Adipocyte (in vitro differentiated cells): ENCODE data around the gene STAC.
"Not testable (repeated sequence)": the region's sequence is repeated elsewhere in the genome, so short reads cannot be mapped to it uniquely, and the experiment has no call there.

Experiments
- DNase-seq: peaks from one replicate; pipeline ENCODE4 v3.0.0-alpha.2; 2015; ENCODE audit warnings: low read depth
- H3K27me3 ChIP-seq: replicated peaks from 2 replicates; pipeline ENCODE4 v1.7.0; 2013; ENCODE audit warnings: mild to moderate bottlenecking, low read length, moderate library complexity; ENCODE audit not compliant: control insufficient read depth, insufficient read depth
- H3K36me3 ChIP-seq: 2 replicates; pipeline ENCODE4 v1.7.0; 2013; ENCODE audit warnings: low read length, mild to moderate bottlenecking, moderate library complexity; ENCODE audit not compliant: control insufficient read depth, insufficient read depth, severe bottlenecking
- H3K4me1 ChIP-seq: 2 replicates; pipeline ENCODE4 v1.7.0; 2013; ENCODE audit warnings: mild to moderate bottlenecking, low read length, moderate library complexity; ENCODE audit not compliant: control insufficient read depth, insufficient read depth
- H3K4me3 ChIP-seq: 2 replicates; pipeline ENCODE4 v1.7.0; 2013; ENCODE audit warnings: mild to moderate bottlenecking, low read length, moderate library complexity
- H3K9ac ChIP-seq: 2 replicates; pipeline ENCODE4 v1.7.0; 2013; ENCODE audit warnings: mild to moderate bottlenecking, low read length, moderate library complexity
- H3K9me3 ChIP-seq: 2 replicates; pipeline ENCODE4 v1.7.0; 2013; ENCODE audit warnings: mild to moderate bottlenecking, low read length, moderate library complexity; ENCODE audit not compliant: control insufficient read depth

Gene STAC

GRCh38 chr3:36494461-36495109, 114.3 kb downstream of the STAC start:
- peak; percentile 91 for DNase-seq
- peaks cover 53% of the 10 kb centered on the region for H3K4me1 ChIP-seq
- no peaks in the 10 kb centered on the region for H3K36me3 ChIP-seq
- peak overlapping the region; percentile 34 for H3K4me3 ChIP-seq
- peak overlapping the region; percentile 66 for H3K9ac ChIP-seq
- no peaks in the 10 kb centered on the region for H3K27me3 ChIP-seq
- H3K9me3 ChIP-seq, result no peaks in the 10 kb centered on the region

- peak; percentile 95 for DNase-seq
- Histone ChIP-seq H3K27me3 (no peaks in the 10 kb centered on the region), H3K36me3 (no peaks in the 10 kb centered on the region), H3K9ac (peak overlapping the region; percentile 50), H3K4me1 (peaks cover 42% of the 10 kb centered on the region), H3K9me3 (no peaks in the 10 kb centered on the region), H3K4me3 (peak overlapping the region; percentile 41)
These were observed 116.7 kb downstream of the STAC start for GRCh38 chr3:36496684-36497633.

- not testable (repeated sequence) for H3K36me3 ChIP-seq, H3K4me3 ChIP-seq, DNase-seq, H3K9me3 ChIP-seq, H3K9ac ChIP-seq, H3K27me3 ChIP-seq
- peaks cover 34% of the 10 kb centered on the region for H3K4me1 ChIP-seq
These were observed 119.7 kb downstream of the STAC start for GRCh38 chr3:36500053-36500452.

- DNase-seq, result peak; percentile 22
- Histone ChIP-seq H3K4me1 (peaks cover 18% of the 10 kb centered on the region), H3K36me3 (no peaks in the 10 kb centered on the region), H3K9me3 (no peaks in the 10 kb centered on the region), H3K27me3 (no peaks in the 10 kb centered on the region), H3K9ac (no peak overlapping the region), H3K4me3 (no peak overlapping the region)
These were observed 121.3 kb downstream of the STAC start for GRCh38 chr3:36501616-36502015.

GRCh38 chr3:36505393-36505792, 125.1 kb downstream of the STAC start:
- no peak for DNase-seq
- Histone ChIP-seq H3K36me3 (no peaks in the 10 kb centered on the region), H3K27me3 (no peaks in the 10 kb centered on the region), H3K9me3 (no peaks in the 10 kb centered on the region), H3K9ac (no peak overlapping the region), H3K4me3 (no peak overlapping the region), H3K4me1 (peaks cover 9% of the 10 kb centered on the region)

GRCh38 chr3:36511791-36512486, 131.6 kb downstream of the STAC start:
- H3K36me3 ChIP-seq, result no peaks in the 10 kb centered on the region
- no peak overlapping the region for H3K4me3 ChIP-seq
- H3K9ac ChIP-seq, result no peak overlapping the region
- H3K27me3 ChIP-seq, result no peaks in the 10 kb centered on the region
- no peaks in the 10 kb centered on the region for H3K9me3 ChIP-seq
- no peak for DNase-seq
- H3K4me1 ChIP-seq, result no peaks in the 10 kb centered on the region

GRCh38 chr3:36512555-36512954, 132.3 kb downstream of the STAC start:
- DNase-seq, result no peak
- Histone ChIP-seq H3K9me3 (no peaks in the 10 kb centered on the region), H3K4me1 (no peaks in the 10 kb centered on the region), H3K36me3 (no peaks in the 10 kb centered on the region), H3K9ac (no peak overlapping the region), H3K4me3 (no peak overlapping the region), H3K27me3 (no peaks in the 10 kb centered on the region)

- DNase-seq, result no peak
- H3K4me3 ChIP-seq, result no peak overlapping the region
- H3K27me3 ChIP-seq, result no peaks in the 10 kb centered on the region
- no peaks in the 10 kb centered on the region for H3K36me3 ChIP-seq
- H3K9me3 ChIP-seq, result no peaks in the 10 kb centered on the region
- H3K4me1 ChIP-seq, result no peaks in the 10 kb centered on the region
- no peak overlapping the region for H3K9ac ChIP-seq
These were observed 133.9 kb downstream of the STAC start for GRCh38 chr3:36514171-36514570.

GRCh38 chr3:36519682-36520081, 139.4 kb downstream of the STAC start:
- no peaks in the 10 kb centered on the region for H3K27me3 ChIP-seq
- H3K9me3 ChIP-seq, result no peaks in the 10 kb centered on the region
- no peak overlapping the region for H3K4me3 ChIP-seq
- H3K4me1 ChIP-seq, result no peaks in the 10 kb centered on the region
- no peak overlapping the region for H3K9ac ChIP-seq
- no peaks in the 10 kb centered on the region for H3K36me3 ChIP-seq
- DNase-seq, result no peak

GRCh38 chr3:36520241-36521006, 140.1 kb downstream of the STAC start:
- Histone ChIP-seq H3K27me3 (no peaks in the 10 kb centered on the region), H3K9ac (no peak overlapping the region), H3K4me1 (peaks cover 3% of the 10 kb centered on the region), H3K4me3 (no peak overlapping the region), H3K9me3 (no peaks in the 10 kb centered on the region), H3K36me3 (no peaks in the 10 kb centered on the region)
- DNase-seq, result no peak
